HG03469 (cell line): Measurements from ENCODE around the gene PTPRB.
"Not testable (repeated sequence)": the region's sequence is repeated elsewhere in the genome, so short reads cannot be mapped to it uniquely, and the experiment has no call there.

Experiments
- ATAC-seq: cut with Tn5 transposase; IDR thresholded peaks from one replicate; pipeline ENCODE4 v1.9.1; 2021; ENCODE audit warnings: mild to moderate bottlenecking, moderate library complexity, moderate number of reproducible peaks; ENCODE audit not compliant: unreplicated experiment

PTPRB gene

DNA sequence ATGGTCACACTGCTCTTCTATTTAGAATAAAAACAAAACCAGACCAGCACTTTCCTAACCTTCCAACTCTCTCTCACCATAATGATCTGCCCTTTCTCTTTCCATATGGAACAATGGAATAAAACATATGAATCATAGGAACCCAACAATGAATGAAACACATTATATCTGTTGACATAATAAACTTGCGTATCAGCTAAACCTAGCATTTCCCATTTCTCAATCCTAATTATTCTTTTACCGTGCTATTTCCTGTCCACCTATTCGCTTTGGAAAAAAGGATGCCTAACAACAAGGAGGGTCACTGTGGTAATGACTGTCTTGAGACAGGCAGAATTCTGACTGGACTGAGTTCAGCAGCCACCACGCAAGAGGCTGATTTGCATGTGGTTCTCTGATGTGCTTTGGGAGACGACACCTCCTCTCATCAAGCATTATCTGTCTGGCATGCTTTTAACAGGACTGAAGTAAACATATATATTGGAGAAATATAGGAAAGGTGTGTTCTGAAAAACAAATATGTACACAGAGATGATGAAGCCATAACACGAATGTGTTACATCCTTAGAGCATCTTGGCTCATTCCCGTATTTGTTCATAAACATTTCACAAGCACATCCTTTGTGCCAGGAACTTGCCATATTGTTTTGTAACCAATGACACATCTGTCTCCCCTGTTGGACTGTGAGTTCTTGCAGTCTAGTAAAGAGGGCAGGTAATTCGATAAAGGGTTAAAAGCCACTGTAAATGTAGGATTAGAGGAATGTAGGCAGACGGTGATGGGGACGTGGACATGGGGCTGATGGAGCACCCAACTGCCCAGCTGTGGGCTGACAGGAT is 87.7 kb downstream of the PTPRB start:
- ATAC-seq = no peak

DNA sequence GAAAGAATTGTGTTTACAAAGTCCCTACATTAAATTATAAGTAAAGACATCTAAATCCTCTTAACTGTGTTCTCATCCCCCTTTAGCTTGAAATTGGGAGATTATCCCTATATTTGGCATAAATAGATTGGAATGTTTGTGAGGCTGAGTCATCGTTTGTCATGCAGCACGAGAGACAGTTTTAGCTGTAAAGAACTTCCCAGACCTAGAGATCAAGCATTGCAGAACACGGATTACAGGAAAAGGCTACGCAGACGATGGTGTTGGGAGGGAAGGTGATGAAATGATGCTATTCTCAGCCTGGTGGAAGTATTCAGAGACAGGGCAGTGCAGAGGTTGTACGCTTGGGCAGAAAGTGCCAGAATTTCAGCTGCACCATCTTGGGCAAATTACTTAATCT is 93.8 kb downstream of the PTPRB start:
- ATAC-seq = no peak

GRCh38 chr12:70540996-70541395 is 96.2 kb downstream of the PTPRB start:
- no peak for ATAC-seq

GRCh38 chr12:70536650-70537049 is 100.6 kb downstream of the PTPRB start:
- no peak for ATAC-seq

- no peak for ATAC-seq
Measured at GRCh38 chr12:70535896-70536374, 101.3 kb downstream of the PTPRB start.

DNA sequence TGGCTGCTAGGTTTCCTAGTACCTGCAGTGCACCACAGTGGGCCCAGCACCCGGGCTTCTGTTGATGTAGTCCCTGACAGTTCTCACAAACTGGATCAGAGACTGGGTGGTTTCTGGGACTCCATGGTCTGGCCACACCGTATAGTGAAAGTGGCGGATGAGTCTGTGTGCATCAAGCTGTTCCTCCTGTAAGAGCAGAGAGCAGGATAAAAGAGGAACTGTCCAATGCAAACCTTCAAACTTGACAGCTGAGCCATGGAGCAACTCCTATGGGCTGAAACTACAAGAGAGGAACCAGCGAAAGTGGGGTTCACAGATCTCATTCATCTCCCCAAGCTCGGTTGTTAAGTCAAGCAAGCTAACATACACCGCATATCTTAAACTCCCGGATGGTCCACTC is 102.8 kb downstream of the PTPRB start:
- no peak for ATAC-seq

GRCh38 chr12:70529647-70530046 is 107.6 kb downstream of the PTPRB start:
- ATAC-seq = no peak

DNA sequence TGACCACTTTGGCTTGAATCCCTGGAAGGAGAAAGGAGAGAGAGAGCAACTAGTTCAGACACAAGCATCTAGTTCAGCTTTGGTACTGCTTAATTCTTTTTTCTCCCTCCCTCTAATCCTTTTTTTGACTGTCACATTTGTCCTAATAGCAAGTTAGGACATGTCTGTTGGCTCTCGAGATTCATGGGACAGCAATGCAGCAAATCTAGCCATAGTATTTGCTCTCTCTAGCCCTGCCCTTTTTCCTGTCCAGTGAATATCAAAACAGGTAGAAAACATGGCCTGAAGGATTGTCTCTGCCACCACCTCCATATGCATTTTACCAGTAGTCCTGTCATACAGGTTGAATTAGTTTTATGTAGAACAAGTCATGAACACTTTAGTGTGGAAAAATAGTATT is 116.4 kb downstream of the PTPRB start:
- ATAC-seq = no peak

- no peak for ATAC-seq
Measured at GRCh38 chr12:70513426-70513825, 123.8 kb downstream of the PTPRB start.

DNA sequence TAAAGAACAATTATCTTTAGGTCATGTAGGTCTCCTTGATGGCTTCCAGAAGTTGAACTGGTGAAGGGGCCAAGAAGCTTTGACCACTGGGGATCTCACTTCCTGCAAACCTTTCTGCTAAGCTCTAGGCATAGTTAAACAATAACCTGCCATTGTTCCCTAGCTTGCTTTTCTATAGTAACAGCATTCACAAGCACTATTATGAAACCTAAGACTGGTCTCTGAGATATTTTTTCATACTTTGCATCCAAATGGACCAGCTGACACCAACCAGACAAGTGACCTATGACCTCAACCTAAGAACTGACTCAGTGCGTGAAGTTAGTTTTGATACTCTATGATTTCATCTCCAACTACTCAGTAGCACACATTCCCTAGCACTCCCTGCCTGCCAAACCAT is 129.1 kb downstream of the PTPRB start:
- no peak for ATAC-seq

- ATAC-seq = no peak
Measured at GRCh38 chr12:70507442-70507841, 129.8 kb downstream of the PTPRB start.

- ATAC-seq = no peak
Measured at GRCh38 chr12:70497508-70497907, 139.7 kb downstream of the PTPRB start.

- not testable (repeated sequence) for ATAC-seq
Measured at GRCh38 chr12:70492904-70493303, 144.3 kb downstream of the PTPRB start.

GRCh38 chr12:70490928-70491327 is 146.3 kb downstream of the PTPRB start:
- not testable (repeated sequence) for ATAC-seq

- no peak for ATAC-seq
Measured at GRCh38 chr12:70487440-70487839, 149.8 kb downstream of the PTPRB start.

DNA sequence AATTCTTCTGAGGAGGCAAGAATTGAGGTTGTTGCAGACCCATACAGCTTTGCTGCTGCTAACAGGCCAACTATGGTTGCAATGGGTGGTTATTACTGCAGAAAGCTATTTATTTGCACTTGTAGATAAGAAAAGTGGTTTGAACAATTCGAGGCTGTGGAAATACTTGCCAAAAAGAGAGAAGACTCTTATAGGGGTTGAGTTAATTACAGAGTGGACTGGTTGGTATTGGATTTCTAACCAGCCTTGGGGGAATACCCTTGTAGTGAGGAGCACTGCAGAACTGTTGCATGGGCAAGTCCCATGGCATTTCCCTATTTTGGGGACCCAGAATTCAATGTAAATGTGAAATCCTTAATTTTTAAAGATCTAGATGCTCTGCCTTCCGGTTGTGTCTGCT is 150.6 kb downstream of the PTPRB start:
- no peak for ATAC-seq

GRCh38 chr12:70485704-70486103 is 151.5 kb downstream of the PTPRB start:
- no peak for ATAC-seq

DNA sequence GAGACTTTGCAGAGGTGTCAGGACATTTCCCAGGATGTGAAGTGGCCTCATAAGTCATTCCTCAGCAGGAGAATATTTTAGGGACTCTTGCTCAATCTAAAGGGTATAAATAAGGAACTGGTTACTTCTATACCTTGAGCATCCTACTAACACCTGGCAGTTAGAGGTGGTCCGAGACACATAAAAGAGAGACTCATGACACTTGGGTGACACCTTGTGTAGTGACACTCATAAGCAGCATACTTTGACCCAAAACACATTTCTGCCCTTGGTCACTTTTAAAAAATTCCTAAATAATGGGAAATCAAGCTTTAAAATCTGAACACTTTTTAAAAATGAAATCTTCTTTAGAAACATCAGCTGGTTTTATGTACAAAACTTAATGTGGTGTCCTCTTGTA is 152.8 kb downstream of the PTPRB start:
- ATAC-seq = no peak

GRCh38 chr12:70482764-70483163 is 154.5 kb downstream of the PTPRB start:
- no peak for ATAC-seq

DNA sequence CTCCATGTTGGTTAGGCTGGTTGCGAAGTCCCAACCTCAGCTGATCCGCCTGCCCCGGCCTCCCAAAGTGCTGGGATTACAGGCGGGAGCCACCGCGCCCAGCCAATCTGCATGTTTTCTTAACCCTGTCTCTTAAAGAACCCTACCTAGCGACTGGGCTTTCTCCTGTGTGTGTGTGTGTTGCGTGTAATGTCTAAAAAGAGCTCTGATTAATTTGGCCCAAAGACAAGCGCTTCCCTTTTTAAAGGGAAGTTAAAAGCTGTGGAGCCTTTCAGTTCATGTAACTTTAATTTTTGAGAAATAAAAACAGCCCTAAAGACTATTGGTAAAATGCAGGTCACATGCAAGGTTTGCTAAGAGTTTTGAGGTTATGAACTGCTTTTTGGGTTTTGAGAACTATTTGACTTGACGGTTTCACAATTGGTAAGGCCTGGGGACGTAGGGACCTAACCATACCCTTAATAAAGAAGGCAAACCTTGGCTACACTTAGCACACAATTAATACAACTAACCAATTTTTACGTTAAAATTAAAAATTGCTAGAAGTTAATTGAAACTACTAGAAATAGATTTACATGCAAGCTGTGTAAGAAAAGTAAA is 167.9 kb downstream of the PTPRB start:
- no peak for ATAC-seq

GRCh38 chr12:70468741-70469140 is 168.5 kb downstream of the PTPRB start:
- ATAC-seq = no peak
